Thyroid gland (tissue), 4 donors: Measurements from ENCODE around the gene LCNL1. TPM values are rescaled to one million over a fixed set of nuclear protein-coding genes. Genes with fewer than 3 reads are reported as not detected.
"Not testable (repeated sequence)": the region's sequence is repeated elsewhere in the genome, so short reads cannot be mapped to it uniquely, and the experiment has no call there.

Experiments
- DNase-seq, 2 donors: peaks; one replicate each; pipeline ENCODE4 v3.0.0-alpha.2; 2019
- H3K27ac ChIP-seq, 3 donors: fragments of 200-600 bp; sonication (generic); 1 replicate in 2 of 3; 2 replicates in 1 of 3; pipeline ENCODE4 v1.5.1; 2016 to 2019; ENCODE audit warnings: mild to moderate bottlenecking in 1 of 3, moderate library complexity in 1 of 3
- H3K27me3 ChIP-seq: fragments of 200-600 bp; sonication (generic); one replicate; pipeline ENCODE4 v1.5.1; 2019
- H3K36me3 ChIP-seq, 2 donors: fragments of 200-600 bp; sonication (generic); one replicate each; pipeline ENCODE4 v1.5.1; 2016 to 2019
- H3K4me1 ChIP-seq, 2 donors: fragments of 200-600 bp; sonication (generic); one replicate each; pipeline ENCODE4 v1.5.1; 2017 to 2019
- H3K4me3 ChIP-seq, 3 donors: fragments of 200-600 bp; sonication (generic); replicated peaks in 1 of 3; 1 replicate in 2 of 3; 2 replicates in 1 of 3; pipeline ENCODE4 v1.5.1; 2016; ENCODE audit warnings: mild to moderate bottlenecking in 1 of 3
- H3K9me3 ChIP-seq: fragments of 200-600 bp; sonication (generic); one replicate; pipeline ENCODE4 v1.5.1; 2017
- POLR2A ChIP-seq, 2 donors: fragments of 450-650 bp; IDR thresholded peaks; one replicate each; pipeline ENCODE4 v1.6.1; 2017; ENCODE audit warnings: antibody characterized with exemption in 2 of 2, mild to moderate bottlenecking in 2 of 2, moderate library complexity in 1 of 2
- WGBS, 2 donors: methylation state at CpG; one replicate each; pipeline ENCODE4 v1.1.5; 2017; 5-methylcytosine and 5-hydroxymethylcytosine counted together
- intact Hi-C: fragments of 100-400 bp; cut with DNase I; formaldehyde crosslinking; loops from one replicate; pipeline ENCODE4 v1.15.1; 2023
- total RNA-seq, 4 donors: library from RNA; depleted of rRNA; stranded (reverse); fragments of >200 nt; gene quantifications; one replicate each; pipeline ENCODE4 v1.2.3, GENCODE V29; 2016
- TF ChIP-seq, protein P1 (sequence below), 6 experiments: fragments of 200-600 bp in 3 of 6; fragments of 450-650 bp in 3 of 6; sonication (generic) in 3 of 6; IDR thresholded peaks; one replicate each; pipeline ENCODE4 v1.5.1; 2016 to 2019; ENCODE audit warnings: antibody characterized with exemption in 6 of 6, mild to moderate bottlenecking in 2 of 6, inconsistent platforms in 1 of 6, moderate library complexity in 1 of 6

LCNL1 gene
- total RNA-seq, 4 donors from 2014 or later = 0.54 TPM; not detected in 3

- Histone ChIP-seq H3K27me3 (no peaks in the 10 kb centered on the region), H3K9me3 (no peaks in the 10 kb centered on the region), H3K36me3 (no peaks in the 10 kb centered on the region), H3K4me1 (peaks cover 26 to 43% of the 10 kb centered on the region in 2 donors), H3K4me3 (no peak within 1 kb of the TSS), H3K27ac (no peak within 1 kb of the TSS)
- intact Hi-C loops = loop anchor here (2.0 to 10.0 kb wide), 3 partner anchors 83 to 245 kb away; partner anchors contain the start of genes AJM1 and PHPT1
- WGBS, 2 donors = 67 to 72% methylated on average over 14 to 15 of the region's 16 CpGs
- DNase-seq = no peak
- TF ChIP-seq, protein P1, sequence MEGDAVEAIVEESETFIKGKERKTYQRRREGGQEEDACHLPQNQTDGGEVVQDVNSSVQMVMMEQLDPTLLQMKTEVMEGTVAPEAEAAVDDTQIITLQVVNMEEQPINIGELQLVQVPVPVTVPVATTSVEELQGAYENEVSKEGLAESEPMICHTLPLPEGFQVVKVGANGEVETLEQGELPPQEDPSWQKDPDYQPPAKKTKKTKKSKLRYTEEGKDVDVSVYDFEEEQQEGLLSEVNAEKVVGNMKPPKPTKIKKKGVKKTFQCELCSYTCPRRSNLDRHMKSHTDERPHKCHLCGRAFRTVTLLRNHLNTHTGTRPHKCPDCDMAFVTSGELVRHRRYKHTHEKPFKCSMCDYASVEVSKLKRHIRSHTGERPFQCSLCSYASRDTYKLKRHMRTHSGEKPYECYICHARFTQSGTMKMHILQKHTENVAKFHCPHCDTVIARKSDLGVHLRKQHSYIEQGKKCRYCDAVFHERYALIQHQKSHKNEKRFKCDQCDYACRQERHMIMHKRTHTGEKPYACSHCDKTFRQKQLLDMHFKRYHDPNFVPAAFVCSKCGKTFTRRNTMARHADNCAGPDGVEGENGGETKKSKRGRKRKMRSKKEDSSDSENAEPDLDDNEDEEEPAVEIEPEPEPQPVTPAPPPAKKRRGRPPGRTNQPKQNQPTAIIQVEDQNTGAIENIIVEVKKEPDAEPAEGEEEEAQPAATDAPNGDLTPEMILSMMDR (IDR thresholded peaks at IDR 0.05) = no peak
- no peak for TF ChIP-seq POLR2A (IDR thresholded peaks at IDR 0.05)
These were observed 49.3 kb downstream of the LCNL1 start, which contains the start of gene FUT7 for GRCh38 chr9:137031904-137032640. Gene FUT7, minus strand, starts transcription at chr9:137032088. Its CDS starts 97 bp downstream, at chr9:137031991.

- H3K9me3 ChIP-seq = no peaks in the 10 kb centered on the region
- H3K4me1 ChIP-seq = peaks cover 21 to 37% of the 10 kb centered on the region in 2 donors
- no peaks in the 10 kb centered on the region for H3K27me3 ChIP-seq
- intact Hi-C loops = loop anchor here (5.0 to 10.0 kb wide), 2 partner anchors 188 to 246 kb away; partner anchors contain the start of genes AJM1 and PHPT1
- H3K36me3 ChIP-seq = no peaks in the 10 kb centered on the region
- DNase-seq = no peak
- TF ChIP-seq, protein P1 (IDR thresholded peaks at IDR 0.05) = no peak
- TF ChIP-seq POLR2A (IDR thresholded peaks at IDR 0.05) = no peak
- H3K4me3 ChIP-seq = no peak overlapping the region
- H3K27ac ChIP-seq = no peak overlapping the region
- WGBS, 2 donors = 88 to 96% methylated on average over 4 to 9 of the region's 10 CpGs
These were observed 50.1 kb downstream of the LCNL1 start for GRCh38 chr9:137032858-137033257.

DNA sequence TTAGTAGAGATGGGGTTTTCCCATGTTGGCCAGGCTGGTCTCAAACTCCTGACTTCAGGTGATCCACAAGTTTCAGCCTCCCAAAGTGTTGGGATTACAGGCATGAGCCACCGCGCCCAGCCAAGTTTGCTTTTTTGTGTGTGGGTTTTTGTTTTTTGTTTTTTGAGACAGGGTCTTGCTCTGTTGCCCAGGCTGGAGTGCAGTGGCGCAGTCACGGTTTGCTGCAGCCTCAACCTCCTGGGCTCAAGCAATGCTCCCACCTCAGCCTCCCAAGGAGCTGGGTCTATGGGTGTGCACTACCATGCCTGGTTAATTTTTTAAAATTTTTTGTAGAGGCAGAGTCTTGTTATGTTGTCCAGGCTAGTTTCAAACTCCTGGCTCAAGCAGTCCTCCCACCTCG lies 50.7 kb downstream of the LCNL1 start:
- DNase-seq, H3K4me3 ChIP-seq, H3K27me3 ChIP-seq, H3K27ac ChIP-seq, H3K36me3 ChIP-seq, H3K9me3 ChIP-seq: not testable (repeated sequence)
- 95 to 96% methylated on average over 5 of the region's 5 CpGs for WGBS, 2 donors
- peaks cover 21 to 36% of the 10 kb centered on the region in 2 donors for H3K4me1 ChIP-seq
- intact Hi-C loops = loop anchor here (5.0 to 10.0 kb wide), 2 partner anchors 189 to 246 kb away; partner anchors contain the start of genes AJM1 and PHPT1

GRCh38 chr9:137034039-137034708 lies 51.4 kb downstream of the LCNL1 start:
- no peak overlapping the region for H3K4me3 ChIP-seq
- WGBS, 2 donors = 46 to 48% methylated on average over 9 to 12 of the region's 15 CpGs
- no peak for DNase-seq
- peaks cover 0 to under 1% of the 10 kb centered on the region in 2 donors for H3K36me3 ChIP-seq
- no peaks in the 10 kb centered on the region for H3K9me3 ChIP-seq
- TF ChIP-seq, protein P1 (IDR thresholded peaks at IDR 0.05) = no peak
- no peak for TF ChIP-seq POLR2A (IDR thresholded peaks at IDR 0.05)
- H3K27ac ChIP-seq = peak overlapping the region in 1 of 3 donors; percentile 49
- H3K27me3 ChIP-seq = no peaks in the 10 kb centered on the region
- H3K4me1 ChIP-seq = peaks cover 17 to 29% of the 10 kb centered on the region in 2 donors
- intact Hi-C loops = loop anchor here (5.0 to 10.0 kb wide), 2 partner anchors 189 to 247 kb away; partner anchors contain the start of genes AJM1 and PHPT1

- no peaks in the 10 kb centered on the region for H3K9me3 ChIP-seq
- peaks cover 10 to 23% of the 10 kb centered on the region in 2 donors for H3K4me1 ChIP-seq
- peak overlapping the region in 1 of 3 donors; percentile 49 for H3K27ac ChIP-seq
- intact Hi-C loops = loop anchor here (5.0 to 10.0 kb wide), 2 partner anchors 190 to 248 kb away; partner anchors contain the start of genes AJM1 and PHPT1
- peak; percentile 82 to 84 for DNase-seq
- no peaks in the 10 kb centered on the region for H3K27me3 ChIP-seq
- TF ChIP-seq POLR2A (IDR thresholded peaks at IDR 0.05) = no peak
- TF ChIP-seq, protein P1 (IDR thresholded peaks at IDR 0.05) = peak; percentile 79 to 94 (median 89)
- WGBS, 2 donors = 1 to 11% methylated on average over 7 to 18 of the region's 24 CpGs
- peaks cover 0 to 8% of the 10 kb centered on the region in 2 donors for H3K36me3 ChIP-seq
- no peak overlapping the region for H3K4me3 ChIP-seq
These were observed 52.1 kb downstream of the LCNL1 start for GRCh38 chr9:137034709-137035506.
